ENCODE data around the gene BACH2. TPM values are rescaled to one million over a fixed set of nuclear protein-coding genes. Genes with fewer than 3 reads are reported as not detected.
"Not testable (repeated sequence)": the region's sequence is repeated elsewhere in the genome, so short reads cannot be mapped to it uniquely, and the experiment has no call there.

BACH2 gene
- total RNA-seq, 1 donor from 2014 or later = 34.1 TPM

DNA sequence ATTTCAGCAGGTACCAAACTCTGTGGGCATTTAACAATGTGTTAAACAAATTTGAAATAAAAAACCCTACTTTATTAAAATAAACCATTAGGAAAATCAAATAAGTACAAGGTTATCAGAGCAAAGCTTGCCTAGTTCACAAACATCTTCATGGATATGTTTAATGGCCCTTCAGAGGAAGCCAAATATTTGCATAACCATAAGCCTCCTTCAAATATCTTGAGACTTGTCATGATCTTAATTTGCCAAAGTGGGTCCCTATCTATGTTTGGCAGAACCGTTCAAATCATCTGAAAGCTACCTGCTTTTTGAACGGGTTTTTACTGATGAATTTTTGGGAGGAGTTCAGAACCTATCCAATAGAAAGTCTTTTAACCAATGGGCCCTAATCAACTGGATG lies 176.3 kb downstream of the BACH2 start:
- Mint-ChIP-seq H3K27me3 (ENCODE audit: low read depth) (no peaks in the 10 kb centered on the region), H3K4me1 (peaks cover 6% of the 10 kb centered on the region), H3K36me3 (peaks cover 11% of the 10 kb centered on the region), H3K4me3 (no peak overlapping the region), H3K27ac (no peak overlapping the region), H3K9me3 (peaks cover 20% of the 10 kb centered on the region)
- DNase-seq (ENCODE audit: low spot score in 2 of 2, unreplicated experiment in 2 of 2) = no peak
- TF ChIP-seq, protein P1, sequence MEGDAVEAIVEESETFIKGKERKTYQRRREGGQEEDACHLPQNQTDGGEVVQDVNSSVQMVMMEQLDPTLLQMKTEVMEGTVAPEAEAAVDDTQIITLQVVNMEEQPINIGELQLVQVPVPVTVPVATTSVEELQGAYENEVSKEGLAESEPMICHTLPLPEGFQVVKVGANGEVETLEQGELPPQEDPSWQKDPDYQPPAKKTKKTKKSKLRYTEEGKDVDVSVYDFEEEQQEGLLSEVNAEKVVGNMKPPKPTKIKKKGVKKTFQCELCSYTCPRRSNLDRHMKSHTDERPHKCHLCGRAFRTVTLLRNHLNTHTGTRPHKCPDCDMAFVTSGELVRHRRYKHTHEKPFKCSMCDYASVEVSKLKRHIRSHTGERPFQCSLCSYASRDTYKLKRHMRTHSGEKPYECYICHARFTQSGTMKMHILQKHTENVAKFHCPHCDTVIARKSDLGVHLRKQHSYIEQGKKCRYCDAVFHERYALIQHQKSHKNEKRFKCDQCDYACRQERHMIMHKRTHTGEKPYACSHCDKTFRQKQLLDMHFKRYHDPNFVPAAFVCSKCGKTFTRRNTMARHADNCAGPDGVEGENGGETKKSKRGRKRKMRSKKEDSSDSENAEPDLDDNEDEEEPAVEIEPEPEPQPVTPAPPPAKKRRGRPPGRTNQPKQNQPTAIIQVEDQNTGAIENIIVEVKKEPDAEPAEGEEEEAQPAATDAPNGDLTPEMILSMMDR (IDR thresholded peaks at IDR 0.05; ENCODE audit: unreplicated experiment) = no peak

DNA sequence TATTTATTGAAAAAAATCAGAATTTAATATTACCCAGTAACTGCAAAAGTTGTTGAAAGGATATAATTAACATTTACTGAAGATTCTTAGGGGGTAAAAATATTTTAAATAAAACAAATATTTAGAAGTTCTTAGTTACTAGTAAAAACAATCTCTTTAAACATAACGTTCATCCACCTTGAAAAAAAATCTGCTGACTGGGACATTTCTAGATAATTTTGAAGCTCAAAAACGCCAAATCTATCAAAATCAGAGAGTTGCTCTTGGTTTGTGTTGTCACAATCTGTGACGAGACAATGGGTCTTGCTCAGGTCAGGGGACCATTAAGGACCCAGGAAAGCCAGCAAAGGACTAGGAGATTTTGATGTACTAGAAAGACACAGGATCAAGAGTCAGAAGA lies 177.0 kb downstream of the BACH2 start:
- Mint-ChIP-seq H3K4me1 (peaks cover 4% of the 10 kb centered on the region), H3K4me3 (no peak overlapping the region), H3K27ac (no peak overlapping the region), H3K9me3 (peaks cover 26% of the 10 kb centered on the region), H3K27me3 (ENCODE audit: low read depth) (no peaks in the 10 kb centered on the region), H3K36me3 (peaks cover 16% of the 10 kb centered on the region)
- TF ChIP-seq, protein P1 (IDR thresholded peaks at IDR 0.05; ENCODE audit: unreplicated experiment) = no peak
- DNase-seq (ENCODE audit: low spot score in 2 of 2, unreplicated experiment in 2 of 2) = no peak

DNA sequence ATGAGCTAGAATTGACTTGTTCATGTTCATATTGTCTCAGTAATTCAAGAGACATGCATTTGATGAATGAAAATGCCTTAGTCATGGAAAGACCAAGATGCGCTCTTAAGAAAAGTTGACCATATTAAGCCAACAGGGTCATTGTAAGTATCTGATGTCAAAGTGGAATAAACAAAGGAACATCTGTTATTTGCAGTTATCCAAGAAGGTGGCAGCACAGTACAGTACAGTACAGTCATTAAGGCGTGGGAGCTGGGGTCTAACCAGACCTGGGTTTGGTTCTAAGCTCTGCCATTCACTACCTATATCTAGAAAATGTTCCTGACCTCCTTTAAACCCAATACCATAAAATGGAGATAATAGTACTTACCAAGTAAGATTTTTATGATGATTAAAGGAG lies 178.1 kb downstream of the BACH2 start:
- TF ChIP-seq, protein P1 (IDR thresholded peaks at IDR 0.05; ENCODE audit: unreplicated experiment) = no peak
- H3K27me3 Mint-ChIP-seq (ENCODE audit: low read depth) = no peaks in the 10 kb centered on the region
- H3K36me3 Mint-ChIP-seq = peaks cover 25% of the 10 kb centered on the region
- no peak overlapping the region for H3K4me3 Mint-ChIP-seq
- H3K4me1 Mint-ChIP-seq = peaks cover 4% of the 10 kb centered on the region
- peaks cover 36% of the 10 kb centered on the region for H3K9me3 Mint-ChIP-seq
- no peak overlapping the region for H3K27ac Mint-ChIP-seq
- DNase-seq (ENCODE audit: low spot score in 2 of 2, unreplicated experiment in 2 of 2) = no peak

DNA sequence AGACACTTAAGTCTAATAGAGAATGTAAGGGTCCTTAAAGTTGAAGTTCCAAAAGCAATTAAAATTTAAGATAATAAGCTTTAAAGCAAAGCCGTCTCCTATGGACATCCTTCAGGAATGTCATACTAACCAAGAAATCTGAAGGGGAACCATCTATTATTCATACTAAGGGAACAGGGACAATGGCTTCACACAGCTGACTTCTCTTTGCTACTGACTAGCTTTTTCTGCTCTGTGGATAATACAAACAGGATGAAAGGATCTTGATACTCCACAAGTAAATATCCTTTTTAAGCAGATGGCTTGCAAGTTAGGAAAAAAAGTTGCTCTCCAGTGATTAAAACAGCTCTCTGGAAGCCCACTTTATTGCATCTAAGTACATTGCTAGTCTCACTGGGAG lies 178.6 kb downstream of the BACH2 start:
- Mint-ChIP-seq H3K9me3 (peaks cover 42% of the 10 kb centered on the region), H3K4me1 (peaks cover 4% of the 10 kb centered on the region), H3K27me3 (ENCODE audit: low read depth) (no peaks in the 10 kb centered on the region), H3K36me3 (peaks cover 31% of the 10 kb centered on the region), H3K27ac (no peak overlapping the region), H3K4me3 (no peak overlapping the region)
- TF ChIP-seq, protein P1 (IDR thresholded peaks at IDR 0.05; ENCODE audit: unreplicated experiment) = no peak
- no peak for DNase-seq (ENCODE audit: low spot score in 2 of 2, unreplicated experiment in 2 of 2)

DNA sequence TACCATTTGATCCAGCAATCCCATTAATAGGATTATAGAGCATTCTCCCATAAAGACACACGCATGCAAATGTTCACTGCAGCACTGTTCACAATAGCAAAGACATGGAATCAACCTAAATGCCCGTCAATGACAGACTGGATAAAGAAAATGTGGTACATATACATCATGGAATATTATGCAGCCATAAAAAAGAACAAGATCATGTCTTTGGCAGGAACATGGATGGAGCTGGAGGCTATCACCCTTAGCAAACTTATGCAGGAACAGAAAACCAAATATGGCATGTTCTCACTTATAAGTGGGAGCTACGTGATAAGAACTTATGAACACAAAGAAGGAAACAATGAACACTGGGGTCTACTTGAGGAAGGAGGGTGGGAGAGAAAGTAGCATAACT lies 180.5 kb downstream of the BACH2 start:
- not testable (repeated sequence) for DNase-seq (ENCODE audit: low spot score in 2 of 2, unreplicated experiment in 2 of 2); H3K4me1 Mint-ChIP-seq; H3K4me3 Mint-ChIP-seq; H3K27me3 Mint-ChIP-seq (ENCODE audit: low read depth); H3K27ac Mint-ChIP-seq
- H3K36me3 Mint-ChIP-seq = peaks cover 38% of the 10 kb centered on the region
- peaks cover 52% of the 10 kb centered on the region for H3K9me3 Mint-ChIP-seq

DNA sequence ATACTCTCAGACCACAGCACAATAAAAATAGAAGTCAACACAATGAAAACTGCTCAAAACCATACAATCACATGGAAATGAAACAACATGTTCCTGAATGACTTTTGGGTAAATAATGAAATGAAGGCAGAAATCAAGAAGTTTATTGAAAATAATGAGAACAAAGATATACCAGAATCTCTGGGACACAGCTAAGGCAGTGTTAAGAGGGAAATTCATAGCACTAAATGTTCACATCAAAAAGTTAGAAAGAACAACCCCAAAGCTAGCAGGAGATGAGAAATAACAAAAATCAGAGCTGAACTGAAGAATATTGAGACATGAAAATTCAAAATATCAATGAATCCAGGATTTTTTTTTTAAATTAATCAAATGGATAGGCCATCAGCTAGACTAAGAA lies 183.3 kb downstream of the BACH2 start:
- no peak for DNase-seq (ENCODE audit: low spot score in 2 of 2, unreplicated experiment in 2 of 2)
- H3K4me1 Mint-ChIP-seq = no peaks in the 10 kb centered on the region
- H3K27me3 Mint-ChIP-seq (ENCODE audit: low read depth) = no peaks in the 10 kb centered on the region
- H3K4me3 Mint-ChIP-seq = no peak overlapping the region
- H3K9me3 Mint-ChIP-seq = peaks cover 52% of the 10 kb centered on the region
- TF ChIP-seq, protein P1 (IDR thresholded peaks at IDR 0.05; ENCODE audit: unreplicated experiment) = no peak
- H3K27ac Mint-ChIP-seq = no peak overlapping the region
- peaks cover 38% of the 10 kb centered on the region for H3K36me3 Mint-ChIP-seq

All from mesothelial cell of epicardium (in vitro differentiated cells).